HK-2 (cell line): Measurements from ENCODE around the gene DNAJC1.

Experiments used
- DNase-seq: peaks from one replicate; pipeline ENCODE4 v3.0.0-alpha.2; 2018; ENCODE audit not compliant: unreplicated experiment

Gene DNAJC1

DNA sequence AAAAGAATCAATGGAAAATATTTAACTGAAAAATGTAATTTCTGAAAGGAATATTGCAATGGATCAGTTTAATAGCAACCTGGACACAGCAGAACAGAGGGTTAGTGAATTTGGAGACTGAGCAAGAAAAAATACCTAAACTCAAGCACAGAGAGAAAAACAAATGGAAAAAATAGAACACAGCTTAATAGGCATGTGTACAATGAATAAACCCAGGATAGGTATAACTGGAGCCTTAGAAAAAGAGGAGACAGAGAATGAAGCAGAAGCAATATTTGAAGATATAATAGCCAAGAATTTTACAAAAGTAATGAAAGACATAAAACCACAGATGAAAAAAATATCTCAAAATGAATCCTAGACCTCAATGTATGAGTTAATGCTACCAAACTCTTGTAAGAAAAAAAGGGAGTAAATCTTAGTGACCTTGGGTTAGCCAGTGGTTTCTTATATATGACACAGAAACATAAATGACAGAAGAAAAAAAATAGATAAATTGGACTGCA, 2.9 kb upstream of the DNAJC1 start:
- DNase-seq: no peak

DNA sequence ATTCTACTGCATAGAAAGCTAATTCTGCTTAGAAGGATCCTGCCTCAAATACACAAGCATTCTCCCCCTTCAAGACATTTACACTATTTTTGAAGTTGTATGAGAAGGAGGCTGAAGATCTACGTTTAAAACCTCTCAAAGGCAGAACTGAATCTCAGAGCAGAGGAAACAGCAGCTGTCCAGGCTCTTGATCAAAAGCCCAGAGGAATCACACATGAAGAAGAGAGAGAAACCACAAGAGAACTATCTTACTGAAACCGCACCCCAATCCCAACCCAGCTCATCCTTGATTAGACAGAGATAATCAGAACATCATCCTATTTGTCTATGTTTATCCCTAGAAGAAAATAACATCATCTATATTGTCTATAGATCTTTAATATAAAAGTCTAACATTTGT, 2.2 kb upstream of the DNAJC1 start:
- no peak for DNase-seq

DNA sequence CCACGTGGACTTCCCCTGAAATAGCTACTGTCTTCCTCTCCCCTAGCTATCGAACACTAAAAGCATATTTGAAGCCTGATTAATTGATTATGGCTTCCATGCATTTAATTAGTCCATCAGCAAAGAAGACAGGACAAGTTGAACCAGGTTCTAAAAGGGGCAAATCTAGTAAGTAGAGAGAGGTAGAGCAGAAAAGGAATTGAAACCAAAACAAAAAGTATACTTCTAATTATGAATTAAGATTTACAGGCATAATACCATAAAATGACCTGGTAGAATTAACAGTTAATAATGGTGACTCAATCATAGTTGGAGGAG, 393 bp upstream of the DNAJC1 start:
- no peak for DNase-seq

DNA sequence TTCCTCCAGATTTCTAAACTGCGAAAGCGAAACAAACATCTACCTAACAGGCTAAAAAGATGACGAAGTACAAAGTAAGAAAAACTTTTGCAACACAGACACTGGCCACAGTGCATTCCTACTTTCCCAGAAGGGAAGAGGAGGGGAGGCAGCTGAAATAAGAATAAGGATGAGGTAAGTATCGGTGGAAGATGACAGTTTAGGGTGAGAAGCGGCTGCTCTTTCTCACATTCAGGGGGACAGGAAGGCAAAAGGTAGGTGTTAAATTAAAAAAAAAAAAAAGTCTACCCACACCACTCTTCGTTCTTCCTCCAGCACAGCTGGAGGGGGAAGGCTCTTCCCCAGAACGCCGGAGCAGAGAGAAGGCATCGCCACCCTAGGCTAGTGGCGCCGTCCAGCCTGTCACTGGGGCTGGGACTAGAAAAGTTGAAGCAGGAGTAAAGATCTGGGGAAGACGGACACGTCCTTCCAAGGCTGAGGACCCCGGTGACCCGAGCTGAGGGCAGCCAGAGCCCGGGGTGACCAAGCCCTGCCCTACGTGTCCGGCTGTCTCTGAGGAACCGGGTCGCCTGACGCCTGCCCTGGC, 846 bp downstream of the DNAJC1 start:
- DNase-seq: peak; percentile 2

DNA sequence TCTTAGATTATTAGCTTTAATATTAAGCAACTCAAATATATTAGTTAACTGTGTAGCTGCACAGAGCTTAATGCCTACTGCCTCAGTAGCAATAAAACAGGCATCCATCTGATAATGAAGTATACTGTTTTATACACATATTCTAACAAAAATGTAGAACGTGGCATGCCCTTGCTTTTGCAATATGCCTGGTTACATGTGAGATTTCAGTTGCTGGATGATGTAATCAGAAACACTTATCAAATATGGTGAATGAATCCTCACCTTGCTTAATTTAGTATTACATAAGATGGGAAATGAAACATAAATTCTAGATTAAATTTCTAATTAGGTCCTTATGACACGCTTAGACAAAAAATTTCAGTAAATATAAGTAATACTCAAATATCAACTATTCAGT, 8.0 kb downstream of the DNAJC1 start:
- no peak for DNase-seq

DNA sequence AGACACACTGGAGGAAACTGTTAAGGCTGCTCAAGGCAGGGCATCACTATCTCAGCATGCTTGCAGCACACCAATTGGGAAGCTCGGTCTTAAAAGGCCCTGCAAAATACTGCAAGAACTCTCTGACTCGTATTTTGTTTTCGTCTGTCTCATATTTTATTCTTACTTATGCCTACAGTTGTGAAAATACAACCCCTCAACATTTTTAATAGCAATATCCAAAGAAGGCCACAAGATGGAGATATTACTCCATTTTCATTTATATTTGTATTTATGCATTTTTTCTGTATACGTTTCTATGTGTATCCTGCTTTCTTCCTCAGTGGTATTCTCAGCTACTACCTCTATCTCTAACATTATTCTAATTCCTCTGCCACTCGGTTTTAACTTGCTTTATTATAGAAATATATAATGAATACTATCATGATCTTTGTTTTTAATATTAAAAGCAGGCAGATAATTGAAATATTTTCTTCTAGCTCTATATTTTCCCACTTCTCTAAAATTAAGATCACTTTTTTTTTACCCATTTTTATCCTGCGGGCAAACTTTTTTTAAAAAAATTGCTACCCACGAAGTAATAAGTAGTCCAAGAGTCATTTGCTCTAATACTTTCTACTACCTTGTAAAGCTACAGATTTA, 10.0 kb downstream of the DNAJC1 start:
- no peak for DNase-seq

DNA sequence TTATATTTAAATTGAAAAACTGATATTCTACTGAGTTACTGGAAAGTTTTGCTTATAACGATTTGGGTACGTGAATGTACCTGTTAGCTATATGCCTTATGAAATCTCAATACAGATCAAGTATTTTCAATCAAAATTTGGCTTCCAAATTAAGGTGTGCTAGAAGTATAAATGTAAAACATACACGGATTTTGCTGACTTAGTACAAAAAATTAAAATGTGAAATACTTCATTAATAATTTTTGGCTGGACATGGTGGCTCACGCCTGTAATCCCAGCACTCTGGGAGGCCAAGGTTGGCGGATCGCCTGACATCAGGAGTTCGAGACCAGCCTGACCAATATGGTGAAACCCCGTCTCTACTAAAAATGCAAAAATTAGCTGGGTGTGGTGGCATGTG, 11.7 kb downstream of the DNAJC1 start:
- no peak for DNase-seq

DNA sequence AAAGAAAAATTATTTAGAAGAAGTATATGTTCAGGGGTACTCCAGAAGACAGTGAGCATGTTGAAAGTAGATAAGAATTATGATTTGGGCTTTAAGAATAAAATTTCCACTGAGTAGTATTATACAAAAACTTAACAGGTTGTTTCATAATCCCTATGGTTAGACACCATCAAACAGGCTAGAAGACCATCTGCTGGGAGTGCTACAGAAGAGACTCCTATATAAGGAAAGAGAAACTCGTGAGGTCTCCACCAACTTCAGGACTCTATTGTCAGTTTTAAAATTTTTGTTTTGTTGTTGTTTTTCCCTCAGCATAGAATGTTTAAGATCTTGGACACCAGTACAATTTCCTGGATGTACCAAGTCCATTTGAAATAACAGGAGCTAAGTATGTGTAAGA, 13.1 kb downstream of the DNAJC1 start:
- DNase-seq: no peak

DNA sequence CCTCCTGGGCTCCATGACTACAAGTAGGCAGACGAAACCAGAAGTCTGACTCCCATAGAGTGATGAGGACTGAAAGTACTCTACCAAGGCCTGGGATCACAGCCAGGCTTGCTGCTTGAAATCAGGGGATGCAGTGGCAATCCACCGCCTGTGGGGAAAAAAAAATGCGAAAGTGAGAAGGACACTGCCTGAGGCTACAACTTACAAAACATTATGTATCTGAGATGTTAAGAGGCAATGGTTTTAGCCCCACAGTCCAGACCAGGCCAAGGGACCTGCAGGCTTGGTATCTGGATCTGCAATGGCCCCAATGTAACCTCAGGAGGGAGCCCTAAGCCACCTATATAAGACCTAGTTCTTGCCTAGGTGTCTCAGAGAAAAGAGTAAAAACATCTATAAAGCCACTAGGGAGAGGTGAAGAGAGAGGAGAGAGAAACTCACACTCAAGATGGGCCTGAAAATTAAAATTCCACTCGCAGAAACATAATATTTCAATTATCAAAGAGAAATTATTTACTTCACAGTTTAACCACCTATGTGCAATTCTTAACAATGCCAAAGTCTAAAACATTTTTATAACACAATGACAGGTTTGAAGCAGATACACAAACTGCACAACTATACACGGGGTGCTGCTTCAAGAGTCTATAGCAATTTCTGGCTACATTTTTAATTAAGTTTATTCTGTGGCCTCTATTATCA, 13.9 kb downstream of the DNAJC1 start:
- peak; percentile 8 for DNase-seq

DNA sequence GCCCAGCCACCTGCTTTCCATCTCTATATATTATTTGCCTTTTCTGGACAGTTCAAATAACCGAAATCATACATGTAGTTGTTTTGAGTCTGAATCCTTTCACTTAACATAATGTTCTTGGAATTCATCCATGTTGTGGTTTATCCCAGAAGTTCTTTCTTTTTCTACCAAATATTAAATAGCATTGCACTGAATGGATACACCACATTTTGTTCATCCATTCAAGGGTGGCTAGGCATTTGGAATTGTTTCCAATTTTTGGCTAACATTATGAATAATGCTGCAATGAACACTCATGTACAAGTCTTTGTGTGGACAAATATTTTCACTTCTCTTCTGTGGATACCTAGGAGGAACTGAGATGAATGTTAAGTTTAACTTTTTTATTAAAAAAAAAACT, 18.0 kb downstream of the DNAJC1 start:
- no peak for DNase-seq

DNA sequence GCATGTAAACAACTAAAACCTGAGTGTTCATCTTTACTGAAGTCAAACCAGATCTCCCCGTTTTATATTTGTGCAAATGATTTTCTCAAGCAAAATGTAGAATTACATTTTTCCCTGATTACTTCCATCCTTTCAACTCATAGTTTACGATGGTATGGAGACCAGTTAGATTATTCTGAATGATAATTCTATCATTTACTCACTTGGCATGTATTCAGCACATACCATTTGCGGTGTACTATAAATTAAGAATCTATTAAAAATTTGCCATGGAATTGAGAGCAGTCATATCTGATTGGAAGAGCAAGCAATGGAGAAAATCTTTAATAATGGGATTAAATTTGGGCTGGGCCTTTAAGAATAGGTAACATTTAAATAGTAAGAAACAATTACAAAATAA, 22.4 kb downstream of the DNAJC1 start:
- DNase-seq: no peak

DNA sequence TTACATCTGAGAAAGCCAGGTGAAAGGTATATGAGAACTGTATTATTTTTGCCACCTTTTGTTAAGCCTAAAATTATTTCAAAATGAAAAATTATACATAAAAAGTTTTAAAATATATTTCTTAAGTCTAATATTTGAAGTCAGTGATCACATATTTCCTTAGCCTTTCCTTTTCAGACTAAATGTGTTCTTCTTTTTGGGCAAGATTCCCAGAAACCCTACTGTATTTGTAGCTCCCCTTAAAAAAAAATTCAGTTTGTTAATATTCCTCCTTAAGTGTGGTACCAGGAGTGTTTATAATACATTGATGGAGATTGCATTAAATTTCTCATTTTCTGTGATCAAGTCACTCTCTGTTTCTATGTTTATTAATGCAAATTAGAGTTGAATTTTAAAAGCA, 22.8 kb downstream of the DNAJC1 start:
- DNase-seq: no peak

DNA sequence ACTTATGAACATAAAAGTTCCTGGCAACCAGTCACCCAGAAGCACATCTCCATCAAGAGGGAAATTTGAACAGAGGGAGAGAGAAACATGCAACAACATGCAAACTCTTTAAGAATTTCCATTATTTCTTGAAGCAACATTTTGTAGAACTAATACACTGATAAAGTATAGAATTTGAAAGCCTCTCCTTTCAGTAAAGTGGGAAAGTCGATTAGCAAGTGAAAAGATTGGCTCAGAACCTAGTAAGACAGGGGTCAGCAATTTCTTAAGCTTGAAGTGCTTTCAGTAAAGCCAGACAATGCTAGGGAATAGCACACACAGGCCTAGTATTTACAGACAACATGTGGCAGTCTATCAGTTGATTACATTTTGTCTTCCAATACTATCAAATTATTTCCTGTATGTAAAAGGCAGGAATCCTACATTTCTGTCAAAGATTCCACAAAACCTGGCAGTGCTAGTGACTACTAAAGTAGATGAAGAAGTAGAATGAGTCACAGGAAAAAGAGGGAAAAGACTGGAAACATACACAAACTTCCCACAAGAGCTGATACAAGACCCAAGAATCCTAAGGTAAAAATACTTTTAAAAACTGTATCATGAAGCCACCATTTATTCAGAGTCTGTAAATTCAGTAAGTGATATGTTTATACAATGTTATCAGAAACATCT, 25.2 kb downstream of the DNAJC1 start:
- no peak for DNase-seq

DNA sequence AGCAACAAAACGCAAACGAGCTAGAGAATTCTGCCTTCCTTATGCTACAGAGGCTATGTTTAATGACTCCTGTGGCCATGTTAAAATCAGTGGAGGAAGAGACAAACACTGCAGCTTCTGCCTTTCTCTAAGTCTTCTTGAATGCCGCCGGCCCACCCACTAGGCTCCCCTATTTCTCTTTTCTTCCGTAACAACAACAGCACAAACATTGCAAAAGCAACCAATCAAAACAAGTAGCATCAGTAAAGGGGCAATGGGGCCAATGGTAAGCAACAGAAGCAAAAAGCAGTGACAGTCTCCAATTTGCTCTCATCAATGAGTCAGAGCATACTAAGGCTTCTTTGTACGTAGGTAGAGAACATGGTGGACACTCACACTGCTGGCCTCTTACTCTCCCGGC, 26.8 kb downstream of the DNAJC1 start:
- no peak for DNase-seq

DNA sequence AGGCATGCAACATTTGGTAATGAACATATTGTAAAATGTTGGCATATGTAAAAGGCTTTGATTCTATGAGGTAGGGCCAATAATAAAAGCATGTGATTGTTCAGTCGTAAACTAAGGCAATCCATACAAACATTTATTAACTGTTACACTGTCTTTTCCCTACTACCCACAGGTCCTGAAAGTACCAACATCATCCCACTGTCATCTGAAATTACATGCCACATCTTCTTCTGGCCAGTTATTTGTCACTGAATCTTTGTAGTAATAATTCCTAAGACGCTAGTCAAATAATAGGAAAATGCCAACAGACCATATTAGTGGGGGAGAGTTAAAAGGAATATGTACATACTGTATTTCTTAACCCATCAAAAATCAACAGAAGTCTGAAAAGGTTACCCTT, 27.2 kb downstream of the DNAJC1 start:
- DNase-seq: no peak

DNA sequence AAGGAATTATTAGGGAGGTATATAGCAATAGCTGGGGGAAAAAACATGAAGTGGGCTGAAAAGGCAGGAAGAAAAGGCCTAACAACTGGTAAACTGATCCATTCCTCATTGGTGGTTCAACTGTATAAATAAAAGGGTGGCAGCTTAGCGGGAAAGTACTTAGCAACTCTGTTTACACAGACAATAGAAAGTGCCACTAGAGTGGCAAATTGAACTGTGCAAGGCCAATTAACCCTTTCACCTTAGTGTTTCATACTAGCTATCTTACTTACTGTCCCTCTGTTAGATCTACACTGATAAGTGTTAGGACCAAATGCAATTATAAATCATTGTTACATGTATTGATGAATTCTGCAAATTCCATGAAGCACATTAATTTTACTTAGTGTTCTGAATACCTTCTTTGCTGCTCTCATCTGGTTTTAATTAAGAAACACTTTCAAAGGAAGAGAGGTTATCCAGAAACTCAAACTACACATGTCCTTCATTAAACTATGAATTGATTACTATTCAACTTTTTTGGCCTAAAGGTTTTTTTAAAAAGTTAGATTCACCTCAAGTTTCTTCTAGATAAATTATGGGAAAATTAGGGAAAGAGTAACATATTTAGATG, 28.0 kb downstream of the DNAJC1 start:
- no peak for DNase-seq

DNA sequence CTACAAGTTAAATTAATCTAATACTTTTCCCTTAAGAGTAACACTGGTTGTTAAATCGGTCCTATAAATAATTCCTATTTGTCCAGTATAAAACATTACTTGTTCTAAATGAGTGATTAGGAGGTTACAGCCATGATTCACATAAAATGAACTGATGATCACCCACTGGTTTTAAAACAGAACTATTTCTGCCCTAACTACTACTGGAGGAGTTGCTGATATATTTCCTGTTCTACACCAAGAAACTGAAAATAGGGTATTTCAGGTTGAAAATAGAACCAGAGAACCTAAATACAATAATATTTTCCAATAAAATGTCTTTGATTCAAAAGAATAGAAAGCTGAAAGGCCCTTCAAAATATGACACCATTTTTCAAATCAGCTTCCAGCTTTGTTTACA, 30.9 kb downstream of the DNAJC1 start:
- no peak for DNase-seq

DNA sequence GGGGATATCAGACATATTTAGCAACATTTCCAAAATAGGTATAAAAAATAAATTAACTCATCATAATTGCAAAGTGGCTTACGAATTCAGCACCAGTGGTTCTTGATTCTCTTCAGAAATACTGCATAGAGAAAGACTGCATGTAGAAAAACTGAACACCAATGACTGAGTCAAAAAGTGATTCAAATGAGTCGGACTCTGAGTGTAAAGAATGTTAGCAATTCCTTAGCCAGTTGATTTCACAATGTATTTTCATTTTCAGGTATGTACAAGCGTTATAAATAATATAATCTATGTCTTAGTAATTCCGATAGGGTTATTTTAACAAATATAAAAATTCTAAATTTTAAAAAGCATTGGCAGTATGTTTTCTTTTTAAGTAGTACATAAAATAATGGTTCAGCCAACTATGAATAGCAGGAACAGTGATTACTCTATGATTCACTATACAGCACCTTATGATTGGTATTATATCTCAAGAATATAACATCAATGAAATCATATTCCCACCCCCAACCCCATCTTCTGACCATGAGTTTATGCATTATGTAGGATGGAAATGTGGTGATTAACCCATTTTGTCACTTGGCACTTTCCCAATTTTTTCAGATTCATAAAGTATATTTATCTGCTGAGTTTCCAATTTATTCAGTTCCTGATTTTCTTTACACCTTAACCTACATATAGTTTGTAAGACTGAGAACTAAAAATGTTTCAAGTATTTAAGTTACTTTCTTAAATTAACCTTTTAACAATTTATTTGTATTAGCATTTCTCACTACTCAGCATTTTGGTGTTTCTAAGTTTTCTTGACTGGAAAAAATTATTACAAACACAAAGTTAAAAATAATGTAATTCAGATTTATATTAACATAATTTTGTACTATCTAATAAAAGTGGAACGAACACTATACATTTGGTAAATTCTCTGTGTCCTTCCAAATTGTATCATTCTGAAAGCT, 33.9 kb downstream of the DNAJC1 start:
- no peak for DNase-seq

DNA sequence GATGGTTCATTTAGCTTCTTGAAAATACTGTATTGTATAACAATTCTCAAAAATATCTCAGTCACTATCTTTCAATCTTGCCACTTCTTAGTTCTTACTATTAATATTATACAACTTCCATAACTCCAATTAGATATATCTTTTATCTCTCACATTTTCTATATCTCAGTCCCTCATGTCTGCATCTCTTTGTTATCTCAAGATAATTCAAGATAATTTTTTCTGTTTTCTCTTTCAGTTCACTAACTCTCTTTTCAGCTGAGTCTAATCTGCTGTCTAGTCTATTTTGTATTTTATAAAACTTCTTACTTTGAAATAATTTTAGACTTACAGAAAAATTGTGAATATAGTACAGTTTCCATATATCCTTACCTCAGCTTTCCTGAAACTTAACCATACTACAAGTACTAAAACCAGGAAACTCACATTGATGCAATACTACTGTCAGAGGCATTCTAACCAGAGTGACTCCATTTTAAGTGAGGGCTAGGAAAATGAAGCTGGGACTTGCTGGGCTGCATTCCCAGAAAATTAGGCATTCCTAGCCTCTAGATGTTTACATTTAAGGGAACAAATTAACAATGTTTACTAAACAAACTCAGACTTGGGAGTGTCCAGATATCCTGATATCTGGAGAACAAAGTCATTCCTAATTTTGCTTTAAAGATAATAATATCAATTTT, 38.4 kb downstream of the DNAJC1 start:
- no peak for DNase-seq

DNA sequence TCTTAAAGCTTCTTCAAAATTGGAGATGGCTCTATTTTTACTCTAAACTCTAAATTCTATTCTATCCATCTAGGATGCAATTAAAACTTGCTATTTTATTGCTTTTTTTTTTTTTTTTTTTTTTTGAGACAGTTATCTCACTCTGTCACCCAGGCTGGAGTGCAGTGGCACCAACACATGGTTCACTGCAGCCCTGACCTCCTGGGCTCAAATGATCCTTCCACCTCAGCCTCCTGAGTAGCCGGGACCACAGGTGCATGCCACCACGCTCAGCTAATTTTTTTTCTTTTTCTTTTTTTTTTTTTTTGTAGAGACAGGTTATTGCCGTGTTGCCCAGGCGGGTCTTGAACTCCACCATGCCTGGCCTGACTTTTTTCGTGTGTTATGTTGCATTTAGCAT, 41.2 kb downstream of the DNAJC1 start:
- no peak for DNase-seq

DNA sequence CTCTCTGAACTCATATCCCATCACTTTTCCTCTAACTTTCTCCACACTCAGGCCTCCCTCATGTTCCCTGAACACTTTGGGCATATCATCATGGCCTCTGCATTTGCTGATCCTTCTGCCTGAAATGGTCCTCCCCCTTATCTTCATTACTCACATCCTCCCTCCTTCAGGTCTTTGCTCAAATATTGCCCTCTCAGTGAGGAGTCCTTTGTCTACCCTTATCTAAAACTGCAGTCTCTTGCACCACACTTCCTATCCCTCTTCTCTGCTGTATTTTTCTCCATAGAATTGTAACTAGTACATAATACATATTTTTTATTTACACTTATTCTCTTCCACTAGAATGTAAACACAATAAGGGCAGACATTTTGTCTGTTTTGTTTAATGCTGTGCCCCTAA, 41.7 kb downstream of the DNAJC1 start:
- DNase-seq: no peak
